ENCODE results near the gene GATB. TPM values are rescaled to one million over a fixed set of nuclear protein-coding genes. Genes with fewer than 3 reads are reported as not detected.

The GATB gene
- total RNA-seq, 1 donor from 2014 or later = 11.1 TPM

- Histone ChIP-seq H3K27me3 (ENCODE audit: control insufficient read depth, insufficient read depth, low read length) (no peaks in the 10 kb centered on the region), H3K36me3 (ENCODE audit: control insufficient read depth, insufficient read depth, low read length) (no peaks in the 10 kb centered on the region), H3K4me3 (ENCODE audit: low read depth, low read length) (no peak overlapping the region)
- TF ChIP-seq CTCF (IDR thresholded peaks at IDR 0.05; ENCODE audit: insufficient read depth, low read length, severe bottlenecking) = no peak
- no peak for DNase-seq (ENCODE audit: low read depth)
- FAIRE-seq = no peak
Measured at GRCh38 chr4:151689211-151689991, 71.4 kb downstream of the GATB start.

GRCh38 chr4:151688785-151689043 lies 72.1 kb downstream of the GATB start:
- FAIRE-seq (no peak), DNase-seq (ENCODE audit: low read depth) (no peak)
- TF ChIP-seq CTCF (IDR thresholded peaks at IDR 0.05; ENCODE audit: insufficient read depth, low read length, severe bottlenecking) = no peak
- H3K36me3 ChIP-seq (ENCODE audit: control insufficient read depth, insufficient read depth, low read length) = no peaks in the 10 kb centered on the region
- H3K27me3 ChIP-seq (ENCODE audit: control insufficient read depth, insufficient read depth, low read length) = no peaks in the 10 kb centered on the region
- H3K4me3 ChIP-seq (ENCODE audit: low read depth, low read length) = no peak overlapping the region

- Histone ChIP-seq H3K27me3 (ENCODE audit: control insufficient read depth, insufficient read depth, low read length) (no peaks in the 10 kb centered on the region), H3K36me3 (ENCODE audit: control insufficient read depth, insufficient read depth, low read length) (no peaks in the 10 kb centered on the region), H3K4me3 (ENCODE audit: low read depth, low read length) (no peak overlapping the region)
- DNase-seq (ENCODE audit: low read depth) (no peak), FAIRE-seq (no peak)
- TF ChIP-seq CTCF (IDR thresholded peaks at IDR 0.05; ENCODE audit: insufficient read depth, low read length, severe bottlenecking) = no peak
Measured at GRCh38 chr4:151688003-151688784, 72.6 kb downstream of the GATB start.

GRCh38 chr4:151687021-151687640 lies 73.7 kb downstream of the GATB start:
- no peak for FAIRE-seq
- DNase-seq (ENCODE audit: low read depth) = no peak
- H3K27me3 ChIP-seq (ENCODE audit: control insufficient read depth, insufficient read depth, low read length) = no peaks in the 10 kb centered on the region
- no peak for TF ChIP-seq CTCF (IDR thresholded peaks at IDR 0.05; ENCODE audit: insufficient read depth, low read length, severe bottlenecking)
- no peak overlapping the region for H3K4me3 ChIP-seq (ENCODE audit: low read depth, low read length)
- peaks cover 4% of the 10 kb centered on the region for H3K36me3 ChIP-seq (ENCODE audit: control insufficient read depth, insufficient read depth, low read length)

GRCh38 chr4:151685303-151685702 lies 75.5 kb downstream of the GATB start:
- no peak for DNase-seq (ENCODE audit: low read depth)
- no peak overlapping the region for H3K4me3 ChIP-seq (ENCODE audit: low read depth, low read length)
- peaks cover 5% of the 10 kb centered on the region for H3K36me3 ChIP-seq (ENCODE audit: control insufficient read depth, insufficient read depth, low read length)
- no peak for FAIRE-seq
- H3K27me3 ChIP-seq (ENCODE audit: control insufficient read depth, insufficient read depth, low read length) = no peaks in the 10 kb centered on the region
- TF ChIP-seq CTCF (IDR thresholded peaks at IDR 0.05; ENCODE audit: insufficient read depth, low read length, severe bottlenecking) = no peak
